ENCODE results near the gene ALDH7A1.
"Not testable (repeated sequence)": the region's sequence is repeated elsewhere in the genome, so short reads cannot be mapped to it uniquely, and the experiment has no call there.

Gene ALDH7A1

GRCh38 chr5:126594748-126595485 is at the start of gene ALDH7A1:
Gene ALDH7A1, minus strand, starts transcription at chr5:126595219. Its CDS starts 21 bp downstream, at chr5:126595198.
- peak; percentile 19 for DNase-seq (ENCODE audit: low read depth)

DNA sequence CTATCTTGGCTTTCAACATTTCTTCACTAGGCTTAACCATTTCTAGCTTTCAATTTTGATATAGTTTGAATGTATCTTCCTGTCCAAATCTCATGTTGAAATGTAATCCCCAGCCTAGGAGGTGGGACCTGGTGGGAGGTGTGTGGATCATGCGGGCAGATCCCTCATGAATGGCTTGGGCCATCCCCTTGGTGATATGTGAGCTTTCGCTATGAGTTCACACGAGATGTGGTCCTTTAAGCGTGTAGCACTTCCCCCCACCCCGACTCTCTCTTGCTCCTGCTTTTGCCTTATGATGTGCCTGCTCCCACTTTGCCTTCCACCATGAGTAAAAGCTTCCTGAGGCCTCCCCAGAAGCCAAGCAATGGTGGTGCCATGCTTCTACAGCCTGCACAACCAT is 46.4 kb upstream of the ALDH7A1 start:
- DNase-seq (ENCODE audit: low read depth): no peak

- no peak for DNase-seq (ENCODE audit: low read depth)
Measured at GRCh38 chr5:126640866-126641265, 45.8 kb upstream of the ALDH7A1 start.

DNA sequence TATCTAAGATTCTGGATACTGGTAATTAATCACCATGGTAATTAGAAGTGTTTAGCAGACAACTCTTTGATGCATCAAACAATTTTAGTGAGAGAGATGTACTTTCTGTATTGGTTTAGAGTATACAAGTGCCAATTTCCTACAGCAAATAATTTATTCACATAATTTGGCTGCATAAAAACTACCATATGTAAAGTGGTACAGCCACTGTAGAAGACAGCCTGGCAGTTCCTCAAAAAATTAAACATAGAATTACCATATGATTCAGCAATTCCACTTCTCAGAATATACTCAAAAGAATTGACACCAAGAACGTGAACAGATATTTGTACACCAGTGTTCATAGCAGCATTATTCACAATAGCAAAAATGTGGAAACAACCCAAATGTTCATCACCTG is 41.9 kb upstream of the ALDH7A1 start:
- no peak for DNase-seq (ENCODE audit: low read depth)

GRCh38 chr5:126635585-126635984 is 40.6 kb upstream of the ALDH7A1 start:
- no peak for DNase-seq (ENCODE audit: low read depth)

GRCh38 chr5:126633552-126633951 is 38.5 kb upstream of the ALDH7A1 start:
- no peak for DNase-seq (ENCODE audit: low read depth)

DNA sequence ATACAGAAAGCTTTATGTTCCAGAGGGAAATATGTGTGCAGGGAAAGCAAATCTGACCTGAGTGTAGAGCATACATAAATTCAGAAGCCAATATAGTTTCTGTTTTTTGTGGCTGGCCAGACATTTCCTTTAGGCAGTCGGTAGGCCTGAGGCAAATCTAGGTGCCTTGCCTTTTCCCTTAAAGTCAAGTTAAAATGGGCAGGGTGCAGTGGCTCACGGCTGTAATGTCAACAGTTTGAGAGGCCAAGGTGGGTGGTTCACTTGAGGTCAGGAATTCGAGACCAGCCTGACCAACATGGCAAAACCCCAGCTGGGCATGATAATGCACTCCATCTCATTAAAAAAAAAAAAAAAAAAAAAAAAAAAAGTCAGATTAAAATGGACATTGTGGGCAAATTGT is 36.9 kb upstream of the ALDH7A1 start:
- no peak for DNase-seq (ENCODE audit: low read depth)

DNA sequence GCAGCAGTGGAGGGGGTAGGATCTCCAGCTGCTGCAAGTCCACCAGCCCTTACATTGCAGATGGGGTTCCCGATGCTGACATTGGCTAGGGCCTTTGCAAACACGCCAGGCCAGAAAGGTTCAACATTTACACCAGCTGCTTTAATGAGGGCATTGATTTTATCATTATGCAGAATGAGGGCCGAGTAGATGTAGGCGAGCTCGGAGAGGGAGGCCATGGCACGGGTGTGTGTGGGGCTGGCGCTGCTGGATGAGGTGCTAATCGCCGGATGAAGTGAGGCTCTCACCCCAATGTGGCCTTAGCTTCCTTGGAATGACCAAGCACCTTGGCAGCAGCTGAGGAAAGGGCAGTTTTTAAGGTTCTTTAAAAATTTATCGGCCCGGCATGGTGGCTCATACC is 33.1 kb upstream of the ALDH7A1 start:
- DNase-seq (ENCODE audit: low read depth): no peak

GRCh38 chr5:126624534-126624933 is 29.5 kb upstream of the ALDH7A1 start:
- no peak for DNase-seq (ENCODE audit: low read depth)

- no peak for DNase-seq (ENCODE audit: low read depth)
Measured at GRCh38 chr5:126619781-126620180, 24.8 kb upstream of the ALDH7A1 start.

DNA sequence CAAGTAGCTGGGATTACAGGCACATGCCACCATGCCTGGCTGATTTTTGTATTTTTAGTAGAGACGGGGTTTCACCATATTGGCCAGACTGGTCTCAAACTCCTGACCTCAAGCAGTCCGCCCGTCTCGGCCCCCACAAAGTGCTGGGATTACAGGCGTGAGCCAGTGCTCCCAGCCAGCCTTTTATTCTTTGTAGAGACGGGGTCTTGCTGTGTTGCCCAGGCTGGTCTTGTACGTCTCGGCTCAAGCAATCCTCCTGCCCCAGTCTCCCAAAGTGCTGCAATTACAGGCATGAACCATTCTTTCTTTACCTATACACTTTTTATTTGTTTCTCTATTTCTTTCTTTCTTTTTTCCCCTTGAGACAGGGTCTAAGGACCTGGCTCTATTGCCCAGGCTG is 22.6 kb upstream of the ALDH7A1 start:
- not testable (repeated sequence) for DNase-seq (ENCODE audit: low read depth)

DNA sequence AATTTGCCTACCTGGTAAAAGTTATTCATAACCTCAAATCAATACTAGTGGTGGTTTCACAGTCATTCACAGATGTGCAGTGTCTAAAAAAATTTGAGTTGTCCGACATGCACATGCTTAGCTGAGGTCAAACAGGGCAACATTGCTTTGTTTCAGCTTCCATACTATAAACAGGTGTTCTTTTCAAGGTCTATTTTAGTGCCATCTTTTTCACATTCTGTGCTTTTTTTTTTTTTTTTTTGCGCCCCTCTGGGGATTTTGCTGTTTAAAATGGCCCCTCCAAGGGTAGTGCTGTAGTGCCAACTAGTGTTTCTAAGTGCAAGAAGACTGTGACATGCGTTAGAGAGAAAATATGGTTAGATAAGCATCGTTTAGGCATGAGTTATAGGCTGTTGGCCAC is 20.3 kb upstream of the ALDH7A1 start:
- no peak for DNase-seq (ENCODE audit: low read depth)

DNA sequence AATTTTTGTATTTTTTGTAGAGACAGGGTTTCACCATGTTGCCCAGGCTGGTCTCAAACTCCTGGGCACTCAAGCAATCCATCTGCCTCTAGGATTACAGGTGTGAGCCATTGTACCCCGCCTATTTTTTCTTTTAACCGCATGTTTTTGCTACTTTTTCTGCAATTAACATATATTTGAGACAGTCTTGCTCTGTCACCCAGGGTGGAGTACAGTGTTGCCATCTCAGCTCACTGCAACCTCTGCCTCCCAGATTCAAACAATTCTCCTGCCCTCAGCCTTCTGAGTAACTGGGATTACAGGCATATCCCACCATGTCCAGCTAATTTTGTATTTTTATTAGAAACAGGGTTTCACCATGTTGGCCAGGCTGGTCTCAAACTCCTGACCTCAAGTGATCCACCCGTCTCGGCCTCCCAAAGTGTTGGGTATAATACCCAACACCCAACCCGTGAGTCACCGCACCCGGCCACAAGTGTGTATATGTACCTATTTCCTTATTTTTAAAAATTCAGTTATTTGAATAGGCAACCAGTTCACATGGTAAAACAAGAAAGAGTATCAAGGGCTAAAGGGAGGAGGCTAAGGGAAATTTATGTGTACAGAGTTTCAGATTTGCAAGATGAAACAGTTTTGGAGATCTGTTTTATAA is 19.0 kb upstream of the ALDH7A1 start:
- DNase-seq (ENCODE audit: low read depth): no peak

DNA sequence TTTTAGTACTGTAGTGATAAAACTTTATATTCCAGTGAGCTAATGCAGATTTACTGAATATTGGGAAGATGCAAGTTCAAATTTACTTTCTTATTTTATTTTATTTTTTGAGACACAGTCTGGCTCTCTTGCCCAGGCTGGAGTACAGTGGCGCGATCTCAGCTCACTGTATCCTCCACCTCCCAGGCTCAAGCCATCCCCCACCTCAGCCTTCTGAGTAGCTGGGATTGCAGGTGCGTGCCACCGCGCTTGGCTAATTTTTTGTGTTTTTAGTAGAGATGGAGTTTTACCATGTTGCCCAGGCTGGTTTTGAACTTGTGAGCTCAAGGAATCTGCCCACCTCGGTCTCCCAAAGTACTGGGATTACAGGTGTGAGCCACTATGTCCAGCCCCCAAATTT is 15.6 kb upstream of the ALDH7A1 start:
- DNase-seq (ENCODE audit: low read depth): no peak

DNA sequence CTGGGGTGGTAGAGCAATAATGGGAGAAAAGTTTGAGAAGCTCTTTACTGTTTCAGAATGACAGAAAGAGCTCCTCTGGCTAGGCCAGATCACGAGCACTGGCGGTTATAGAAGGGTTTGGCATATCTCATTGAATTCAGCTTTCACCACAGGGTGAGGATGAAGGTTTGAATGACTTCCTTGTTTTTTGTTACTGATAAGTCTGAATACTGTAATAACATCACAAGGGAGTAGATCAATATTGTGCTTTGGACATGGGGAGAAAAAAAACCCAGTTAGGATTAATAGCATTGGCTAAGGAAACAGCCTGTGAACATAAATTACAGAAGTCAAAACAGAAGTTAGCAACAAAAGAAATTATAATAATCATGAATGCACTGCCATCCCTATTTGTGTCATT is 15.1 kb upstream of the ALDH7A1 start:
- no peak for DNase-seq (ENCODE audit: low read depth)

DNA sequence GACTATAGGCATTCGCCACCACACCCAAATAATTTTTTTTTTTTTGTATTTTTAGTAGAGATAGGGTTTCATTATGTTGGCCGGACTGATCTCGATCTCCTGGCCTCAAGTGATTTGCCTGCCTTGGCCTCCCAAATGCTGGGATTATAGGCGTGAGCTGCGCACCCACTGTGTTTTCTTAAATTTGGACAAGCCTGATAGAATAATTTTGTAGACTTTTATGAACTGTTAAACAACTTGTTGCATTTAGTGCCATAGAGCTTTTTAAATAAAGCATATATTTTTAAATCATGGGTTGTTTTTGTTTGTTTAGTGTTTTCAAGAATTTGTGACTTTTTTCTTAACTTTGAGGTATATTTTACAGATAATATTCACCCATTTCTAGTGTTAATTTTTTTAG is 10.5 kb upstream of the ALDH7A1 start:
- DNase-seq (ENCODE audit: low read depth): no peak

- DNase-seq (ENCODE audit: low read depth): no peak
Measured at GRCh38 chr5:126603402-126603991, 8.5 kb upstream of the ALDH7A1 start.

GRCh38 chr5:126600631-126601511 is 5.9 kb upstream of the ALDH7A1 start, which contains the start of gene PHAX:
Gene PHAX, plus strand, starts transcription at chr5:126600947. Its CDS starts 16 bp downstream, at chr5:126600963.
- DNase-seq (ENCODE audit: low read depth): peak; percentile 64

- not testable (repeated sequence) for DNase-seq (ENCODE audit: low read depth)
Measured at GRCh38 chr5:126599971-126600630, 5.1 kb upstream of the ALDH7A1 start.

DNA sequence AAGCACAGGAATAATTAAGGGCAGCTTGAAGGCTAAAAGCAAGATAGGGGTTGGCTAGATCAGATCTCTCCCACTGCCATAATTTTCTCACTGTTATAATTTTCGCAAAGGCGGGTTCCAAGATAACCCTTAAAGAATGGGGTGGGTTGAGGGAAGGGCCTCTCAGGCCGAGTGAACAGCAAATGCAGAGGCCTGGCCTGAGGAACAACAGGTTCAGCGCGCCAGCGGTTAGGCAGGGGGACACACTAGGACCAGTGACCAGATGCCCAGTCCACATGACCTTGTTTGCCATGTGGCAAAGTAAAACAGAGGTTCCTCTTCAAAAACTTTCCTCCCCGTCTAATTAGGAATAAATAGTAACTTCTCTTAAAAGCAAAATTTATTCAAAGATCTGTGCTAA is 4.5 kb upstream of the ALDH7A1 start:
- DNase-seq (ENCODE audit: low read depth): no peak

DNA sequence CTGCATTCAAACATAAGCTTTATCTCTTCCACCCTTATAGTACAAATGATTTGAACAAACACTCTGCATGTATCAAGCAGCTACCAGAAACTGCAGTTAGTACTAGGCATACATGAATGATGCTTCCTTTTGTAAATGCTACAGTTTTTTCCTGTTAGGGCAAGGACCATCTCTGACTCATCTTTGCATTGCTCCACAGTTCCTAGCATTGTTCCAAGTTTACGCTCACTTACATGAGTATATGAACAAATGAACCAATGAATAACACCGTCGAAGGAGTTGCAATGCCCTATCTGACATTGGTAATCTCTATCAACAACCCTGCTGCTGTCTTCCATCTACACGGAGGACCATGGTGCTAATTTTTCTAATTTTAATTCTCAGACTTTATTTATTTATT is 2.1 kb upstream of the ALDH7A1 start:
- DNase-seq (ENCODE audit: low read depth): no peak
